H1 (cell line): ENCODE measurements around the gene HLA-F. TPM values are rescaled to one million over a fixed set of nuclear protein-coding genes. Genes with fewer than 3 reads are reported as not detected.

Experiments used
- CTCF ChIA-PET: fragments of 300-600 bp; sonication (Branson Sonifier 250); formaldehyde crosslinking; loops from one replicate; lab custom pipeline; 2021; ENCODE audit not compliant: partially characterized antibody; lab: Charles Lee
- POLR2A ChIA-PET: fragments of 300-600 bp; sonication (Branson Sonifier 250); formaldehyde crosslinking; loops from one replicate; lab custom pipeline; 2021; ENCODE audit warnings: inconsistent platforms; ENCODE audit not compliant: partially characterized antibody; lab: Charles Lee
- DNase-seq, 2 experiments: peaks; one replicate each; pipeline versions ENCODE4 v3.0.0 to v3.0.0-alpha.2; 2010 to 2022; ENCODE audit warnings: low spot score in 2 of 2, low read depth in 1 of 2, mixed read lengths in 1 of 2
- FAIRE-seq: peaks from 2 replicates; lab custom pipeline; 2011; peaks lifted over from hg19 to GRCh38; lab: Jason Lieb, UNC
- H2AFZ ChIP-seq: 2 replicates; pipeline ENCODE4 v1.8.1; 2012; ENCODE audit warnings: low read length, inconsistent platforms
- H2AK5ac ChIP-seq: 2 replicates; pipeline ENCODE4 v1.6.1; 2013; ENCODE audit warnings: low read depth, low read length
- H2BK120ac ChIP-seq: replicated peaks from 2 replicates; pipeline ENCODE3; 2013; ENCODE audit warnings: low read depth, low read length, inconsistent platforms
- H2BK12ac ChIP-seq: 2 replicates; pipeline ENCODE4 v1.6.1; 2013; ENCODE audit warnings: low read depth, low read length
- H2BK15ac ChIP-seq: 2 replicates; pipeline ENCODE4 v1.6.1; 2013; ENCODE audit warnings: low read length
- H2BK20ac ChIP-seq: 2 replicates; pipeline ENCODE4 v1.6.1; 2013; ENCODE audit warnings: low read length
- H2BK5ac ChIP-seq: 2 replicates; pipeline ENCODE4 v1.6.1; 2013; ENCODE audit warnings: low read depth, low read length
- H3K14ac ChIP-seq: 2 replicates; pipeline ENCODE4 v1.6.1; 2013; ENCODE audit warnings: inconsistent platforms; ENCODE audit not compliant: insufficient read length
- H3K18ac ChIP-seq: 2 replicates; pipeline ENCODE4 v1.6.1; 2013; ENCODE audit warnings: low read length; ENCODE audit errors: extremely low read depth
- H3K23ac ChIP-seq: 2 replicates; pipeline ENCODE4 v1.6.1; 2013; ENCODE audit warnings: inconsistent platforms; ENCODE audit not compliant: insufficient read length
- H3K23me2 ChIP-seq: 2 replicates; pipeline ENCODE4 v1.6.1; 2013; ENCODE audit warnings: low read depth, low read length
- H3K27ac ChIP-seq: 2 replicates; pipeline ENCODE4 v1.6.1; 2011; ENCODE audit warnings: low read depth, low read length, inconsistent platforms
- H3K27me3 ChIP-seq, 4 experiments: replicated peaks in 1 of 4; 1 replicate in 1 of 4; 2 replicates in 3 of 4; pipeline versions ENCODE4 v1.6.1 to v1.8.1; 2011 to 2013; ENCODE audit warnings: low read length in 3 of 4, mild to moderate bottlenecking in 3 of 4, inconsistent platforms in 2 of 4, mixed read lengths in 2 of 4, moderate library complexity in 1 of 4; ENCODE audit not compliant: control insufficient read depth in 3 of 4, insufficient read depth in 3 of 4; ENCODE audit errors: extremely low read depth in 1 of 4
- H3K36me3 ChIP-seq, 4 experiments: 2 replicates each; pipeline versions ENCODE4 v1.6.1 to v1.8.1; 2011 to 2013; ENCODE audit warnings: mild to moderate bottlenecking in 4 of 4, low read length in 3 of 4, moderate library complexity in 2 of 4, control low read depth in 1 of 4, inconsistent platforms in 1 of 4; ENCODE audit not compliant: insufficient read depth in 4 of 4, control insufficient read depth in 2 of 4
- H3K4ac ChIP-seq: replicated peaks from 2 replicates; pipeline ENCODE3; 2013; ENCODE audit warnings: low read length, low read depth, mixed read lengths, inconsistent platforms; ENCODE audit not compliant: insufficient read length
- H3K4me1 ChIP-seq, 4 experiments: replicated peaks in 1 of 4; 1 replicate in 1 of 4; 2 replicates in 3 of 4; pipeline versions ENCODE4 v1.6.1 to v1.8.1; 2011 to 2013; ENCODE audit warnings: low read length in 3 of 4, inconsistent platforms in 2 of 4, mixed read lengths in 1 of 4; ENCODE audit not compliant: insufficient read depth in 4 of 4, control insufficient read depth in 3 of 4
- H3K4me2 ChIP-seq, 2 experiments: 2 replicates each; pipeline versions ENCODE4 v1.6.1 to v1.8.1; 2011 to 2013; ENCODE audit warnings: low read depth in 2 of 2, low read length in 2 of 2, control low read depth in 1 of 2, inconsistent platforms in 1 of 2, mild to moderate bottlenecking in 1 of 2; ENCODE audit not compliant: insufficient read depth in 1 of 2
- H3K4me3 ChIP-seq, 4 experiments: fragments of 200-600, 300-600 bp in 1 of 4; sonication (generic), shearing (Covaris generic), sonication (Bioruptor Twin) in 1 of 4; 2 replicates each; pipeline versions ENCODE4 v1.5.1 to v1.8.1; 2011 to 2016; ENCODE audit warnings: low read length in 4 of 4, low read depth in 3 of 4, control low read depth in 2 of 4, inconsistent platforms in 2 of 4, mild to moderate bottlenecking in 2 of 4, mixed read lengths in 1 of 4, moderate library complexity in 1 of 4; ENCODE audit not compliant: insufficient read depth in 2 of 4; ENCODE audit errors: extremely low read depth in 1 of 4
- H3K56ac ChIP-seq: replicated peaks from 2 replicates; pipeline ENCODE3; 2013; ENCODE audit warnings: low read depth, mild to moderate bottlenecking, mixed read lengths, low read length, inconsistent platforms; ENCODE audit not compliant: insufficient read length
- H3K79me1 ChIP-seq: 2 replicates; pipeline ENCODE4 v1.6.1; 2013; ENCODE audit warnings: low read depth, low read length, control low read depth
- H3K79me2 ChIP-seq, 2 experiments: 2 replicates each; pipeline versions ENCODE4 v1.6.1 to v1.8.1; 2012 to 2013; ENCODE audit warnings: low read length in 2 of 2, mild to moderate bottlenecking in 2 of 2, inconsistent platforms in 1 of 2; ENCODE audit not compliant: insufficient read depth in 2 of 2, control insufficient read depth in 1 of 2
- H3K9ac ChIP-seq, 4 experiments: replicated peaks in 1 of 4; 1 replicate in 1 of 4; 2 replicates in 3 of 4; pipeline versions ENCODE4 v1.6.1 to v1.8.1; 2011 to 2013; ENCODE audit warnings: low read depth in 3 of 4, low read length in 3 of 4, control low read depth in 2 of 4, mild to moderate bottlenecking in 2 of 4, moderate library complexity in 2 of 4, inconsistent platforms in 1 of 4; ENCODE audit errors: extremely low read depth in 1 of 4
- H3K9me3 ChIP-seq, 2 experiments: 2 replicates each; pipeline versions ENCODE4 v1.6.1 to v1.8.1; 2012 to 2013; ENCODE audit warnings: mild to moderate bottlenecking in 2 of 2, moderate library complexity in 2 of 2, control low read depth in 1 of 2, inconsistent platforms in 1 of 2, low read depth in 1 of 2, low read length in 1 of 2, mixed read lengths in 1 of 2; ENCODE audit not compliant: insufficient read depth in 2 of 2
- H4K20me1 ChIP-seq, 2 experiments: replicated peaks in 1 of 2; 2 replicates each; pipeline versions ENCODE3 to v1.8.1; 2011 to 2013; ENCODE audit warnings: inconsistent platforms in 2 of 2, low read length in 2 of 2, mild to moderate bottlenecking in 1 of 2; ENCODE audit not compliant: insufficient read depth in 2 of 2, control insufficient read depth in 1 of 2
- H4K5ac ChIP-seq: 2 replicates; pipeline ENCODE4 v1.6.1; 2013; ENCODE audit warnings: low read length, low read depth, mixed read lengths, inconsistent platforms; ENCODE audit not compliant: insufficient read length
- H4K8ac ChIP-seq: 2 replicates; pipeline ENCODE4 v1.8.0; 2013; ENCODE audit warnings: mild to moderate bottlenecking, moderate library complexity, low read length, inconsistent platforms; ENCODE audit not compliant: insufficient read depth; ENCODE audit errors: extremely low read depth
- H4K91ac ChIP-seq: replicated peaks from 2 replicates; pipeline ENCODE3; 2013; ENCODE audit warnings: low read length, mixed read lengths, inconsistent platforms; ENCODE audit not compliant: insufficient read length
- ASH2L ChIP-seq: fragments of 200-600, 300-600 bp; sonication (generic); IDR thresholded peaks from one replicate; pipeline ENCODE4 v1.7.1; 2017; ENCODE audit warnings: low read length
- POU5F1 ChIP-seq: IDR thresholded peaks from 2 replicates; pipeline ENCODE4 v1.6.1; 2011; ENCODE audit warnings: low read depth, mild to moderate bottlenecking, low read length, moderate library complexity
- ZNF274 ChIP-seq: IDR thresholded peaks from 2 replicates; pipeline ENCODE4 v1.7.0; 2012; ENCODE audit warnings: low read length, borderline replicate concordance; ENCODE audit errors: extremely low read depth
- WGBS, 2 experiments: shearing (Covaris generic) in 1 of 2; methylation state at CpG; one replicate each; pipeline versions ENCODE4 v1.1.6 to v1.1.7; 2013 to 2015; ENCODE audit warnings: low lambda C conversion rate in 2 of 2, mixed read lengths in 2 of 2, inconsistent platforms in 1 of 2, low coverage in 1 of 2, missing lambda C conversion rate in 1 of 2; ENCODE audit not compliant: insufficient replicate concordance in 2 of 2, insufficient coverage in 1 of 2, insufficient read length in 1 of 2; ENCODE audit errors: extremely low coverage in 1 of 2, missing lambda C conversion rate in 1 of 2; 5-methylcytosine and 5-hydroxymethylcytosine counted together
- polyA plus RNA-seq, 7 experiments: library from polyadenylated mRNA; depleted of rRNA in 3 of 7; stranded (reverse) in 5 of 7; unstranded in 2 of 7; fragments of >200 nt in 5 of 7; fragments of 200-250 nt in 2 of 7; gene quantifications; 1 replicate in 5 of 7; 2 replicates in 1 of 7; 4 replicates in 1 of 7; pipeline versions ENCODE4 v1.2.1 to v1.2.3, GENCODE V29; 2011 to 2013; ENCODE audit warnings: missing spikeins in 2 of 7, mixed read lengths in 2 of 7
- total RNA-seq: library from RNA; stranded (reverse); fragmentation: NEBNext Ultra II Directional; extraction: Animal tissue kit (Norgen Biotek cat#: 25700); gene quantifications from 2 replicates; pipeline ENCODE4 v1.2.1, GENCODE V29; 2021

HLA-F gene
- total and polyA plus RNA-seq, 2 of the 8 experiments (the other 6 are each of a cell fraction or from before 2014, with no cell fraction given) = 9.6 to 11.7 TPM

DNA sequence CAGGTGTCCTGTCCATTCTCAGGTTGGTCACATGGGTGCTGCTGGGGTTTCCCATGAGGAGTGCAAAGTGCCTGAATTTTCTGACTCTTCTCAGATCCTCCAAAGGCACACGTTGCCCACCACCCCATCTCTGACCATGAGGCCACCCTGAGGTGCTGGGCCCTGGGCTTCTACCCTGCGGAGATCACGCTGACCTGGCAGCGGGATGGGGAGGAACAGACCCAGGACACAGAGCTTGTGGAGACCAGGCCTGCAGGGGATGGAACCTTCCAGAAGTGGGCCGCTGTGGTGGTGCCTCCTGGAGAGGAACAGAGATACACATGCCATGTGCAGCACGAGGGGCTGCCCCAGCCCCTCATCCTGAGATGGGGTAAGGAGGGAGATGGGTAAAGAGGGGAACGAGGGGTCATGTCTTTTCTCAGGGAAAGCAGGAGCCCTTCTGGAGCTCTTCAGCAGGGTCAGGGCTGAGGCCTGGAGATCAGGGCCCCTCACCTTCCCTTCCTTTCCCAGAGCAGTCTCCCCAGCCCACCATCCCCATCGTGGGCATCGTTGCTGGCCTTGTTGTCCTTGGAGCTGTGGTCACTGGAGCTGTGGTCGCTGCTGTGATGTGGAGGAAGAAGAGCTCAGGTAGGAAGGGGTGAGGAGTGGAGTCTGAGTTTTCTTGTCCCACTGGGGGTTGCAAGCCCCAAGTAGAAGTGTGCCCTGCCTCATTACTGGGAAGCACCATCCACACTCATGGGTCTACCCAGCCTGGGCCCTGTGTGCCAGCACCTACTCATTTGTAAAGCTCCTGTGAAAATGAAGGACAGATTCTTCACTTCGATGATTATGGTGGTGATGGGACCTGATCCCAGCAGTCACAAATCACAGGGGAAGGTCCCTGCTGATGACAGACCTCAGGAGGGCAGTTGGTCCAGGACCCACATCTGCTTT is 2.0 kb downstream of the HLA-F start:
- Histone ChIP-seq H3K23me2 (peaks cover 10% of the 10 kb centered on the region; the same call in 1 of the 2 replicates), H3K14ac (no peak overlapping the region), H4K5ac (no peak overlapping the region), H2BK15ac (no peak overlapping the region), H3K18ac (no peak overlapping the region), H3K23ac (no peak overlapping the region), H4K91ac (no peak overlapping the region), H2BK12ac (no peak overlapping the region), H2BK20ac (no peak overlapping the region), H3K27me3 (peaks cover 10 to 34% (median 30%) of the 10 kb centered on the region in 4 experiments), H4K20me1 (peaks cover 0 to 1% of the 10 kb centered on the region in 2 experiments), H2BK120ac (no peak overlapping the region), H3K36me3 (no peaks in the 10 kb centered on the region), H3K4me1 (peaks cover 0 to 6% (median under 1%) of the 10 kb centered on the region in 4 experiments; a peak in 3 of 7 replicates), H3K79me1 (no peaks in the 10 kb centered on the region), H2AFZ (no peak overlapping the region), H3K79me2 (no peaks in the 10 kb centered on the region), H2AK5ac (no peak overlapping the region), H3K4me3 (no peak overlapping the region), H3K56ac (no peak overlapping the region), H4K8ac (no peak overlapping the region), H3K9me3 (no peaks in the 10 kb centered on the region), H3K27ac (no peak overlapping the region), H3K4me2 (no peak overlapping the region; a peak in 1 of 4 replicates), H2BK5ac (no peak overlapping the region), H3K4ac (no peak overlapping the region), H3K9ac (no peak overlapping the region)
- ChIA-PET CTCF (interaction anchor here (0.7 to 3.5 kb wide), 8 partner anchors 9 to 138 kb away, joined by 3 to 18 read pairs (median 4); no protein-coding TSS in a partner anchor), POLR2A (no interaction called here)
- 92% methylated on average over 11 of the region's 11 CpGs; no CpG with 5 or more reads in 1 of the 2 experiments for WGBS, 2 experiments
- no peak for TF ChIP-seq POU5F1
- TF ChIP-seq ASH2L = no peak
- TF ChIP-seq ZNF274 = no peak
- FAIRE-seq (no peak), DNase-seq (no peak)
